ENCODE results near the gene ENO2.

ENO2 gene

GRCh38 chr12:6923003-6923732, 8.8 kb downstream of the ENO2 start:
- Histone ChIP-seq H3K27me3 (ENCODE audit: control insufficient read depth in 5 of 5, insufficient read depth in 4 of 5, low read length in 5 of 5) (peaks cover 0 to 4% (median 0%) of the 10 kb centered on the region in 5 donors), H3K4me1 (ENCODE audit: control insufficient read depth in 5 of 5, insufficient read depth in 5 of 5, low read length in 5 of 5) (peaks cover 9 to 51% (median 37%) of the 10 kb centered on the region in 5 donors), H3K9me3 (ENCODE audit: control insufficient read depth in 5 of 5, low read length in 5 of 5) (no peaks in the 10 kb centered on the region), H3K9ac (ENCODE audit: low read length in 5 of 5) (no peak overlapping the region), H3K36me3 (ENCODE audit: control insufficient read depth in 5 of 5, insufficient read depth in 5 of 5, low read length in 5 of 5) (peaks cover 0 to 5% (median 0%) of the 10 kb centered on the region in 5 donors), H3K27ac (ENCODE audit: low read depth, low read length) (no peak overlapping the region), H3K4me3 (ENCODE audit: low read depth in 1 of 5, low read length in 5 of 5) (peak overlapping the region in 2 of 5 donors; percentile 22 to 36)

DNA sequence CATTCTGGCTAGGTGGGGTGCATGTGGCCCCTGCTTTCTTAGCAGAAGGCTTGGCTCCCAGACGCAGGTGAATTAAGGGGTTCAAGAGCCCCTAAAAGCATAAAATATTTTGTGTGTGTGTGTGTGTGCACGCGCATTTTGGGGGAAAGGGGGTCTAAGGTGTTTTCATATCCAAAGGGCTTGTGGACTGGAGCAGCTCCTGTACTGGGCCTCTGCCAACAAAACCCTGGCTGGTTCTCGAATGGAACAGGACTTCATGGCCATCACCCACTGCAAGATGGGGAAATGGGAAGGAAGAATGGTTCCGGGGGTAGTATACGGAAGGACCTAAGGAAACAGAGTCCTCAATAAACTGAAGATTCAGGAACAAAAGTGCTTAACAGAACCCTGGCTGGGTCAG, 9.5 kb downstream of the ENO2 start:
- Histone ChIP-seq H3K27ac (ENCODE audit: low read depth, low read length) (no peak overlapping the region), H3K9ac (ENCODE audit: low read length in 5 of 5) (no peak overlapping the region), H3K4me3 (ENCODE audit: low read depth in 1 of 5, low read length in 5 of 5) (no peak overlapping the region), H3K27me3 (ENCODE audit: control insufficient read depth in 5 of 5, insufficient read depth in 4 of 5, low read length in 5 of 5) (peaks cover 0 to 4% (median 0%) of the 10 kb centered on the region in 5 donors), H3K4me1 (ENCODE audit: control insufficient read depth in 5 of 5, insufficient read depth in 5 of 5, low read length in 5 of 5) (peaks cover 9 to 56% (median 41%) of the 10 kb centered on the region in 5 donors), H3K9me3 (ENCODE audit: control insufficient read depth in 5 of 5, low read length in 5 of 5) (no peaks in the 10 kb centered on the region), H3K36me3 (ENCODE audit: control insufficient read depth in 5 of 5, insufficient read depth in 5 of 5, low read length in 5 of 5) (peaks cover 0 to 5% (median 0%) of the 10 kb centered on the region in 5 donors)

DNA sequence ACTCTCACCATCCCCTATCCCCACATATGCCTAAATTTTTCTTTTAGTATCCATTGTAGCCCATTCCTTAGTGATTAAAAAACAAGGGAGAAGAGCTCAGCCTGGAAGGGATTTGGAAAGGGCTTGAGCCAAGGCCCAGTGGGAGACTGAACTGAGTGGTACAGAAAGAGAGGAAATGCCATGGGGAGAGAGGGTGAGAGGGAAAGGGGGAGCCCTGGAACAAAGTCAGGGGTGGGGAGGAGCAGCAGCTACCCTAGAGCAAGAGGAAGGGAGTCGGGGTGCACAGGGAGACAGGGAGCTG, 10.8 kb downstream of the ENO2 start:
- H3K27ac ChIP-seq (ENCODE audit: low read depth, low read length): peak overlapping the region; percentile 96
- peak overlapping the region in 4 of 5 donors; percentile 7 to 92 (median 68) for H3K9ac ChIP-seq (ENCODE audit: low read length in 5 of 5)
- peaks cover 0 to 3% (median 0%) of the 10 kb centered on the region in 5 donors for H3K36me3 ChIP-seq (ENCODE audit: control insufficient read depth in 5 of 5, insufficient read depth in 5 of 5, low read length in 5 of 5)
- no peaks in the 10 kb centered on the region for H3K9me3 ChIP-seq (ENCODE audit: control insufficient read depth in 5 of 5, low read length in 5 of 5)
- peak overlapping the region in 3 of 5 donors; percentile 5 to 56 (median 26) for H3K4me3 ChIP-seq (ENCODE audit: low read depth in 1 of 5, low read length in 5 of 5)
- peaks cover 14 to 69% (median 54%) of the 10 kb centered on the region in 5 donors for H3K4me1 ChIP-seq (ENCODE audit: control insufficient read depth in 5 of 5, insufficient read depth in 5 of 5, low read length in 5 of 5)
- peaks cover 0 to 4% (median 0%) of the 10 kb centered on the region in 5 donors for H3K27me3 ChIP-seq (ENCODE audit: control insufficient read depth in 5 of 5, insufficient read depth in 4 of 5, low read length in 5 of 5)

DNA sequence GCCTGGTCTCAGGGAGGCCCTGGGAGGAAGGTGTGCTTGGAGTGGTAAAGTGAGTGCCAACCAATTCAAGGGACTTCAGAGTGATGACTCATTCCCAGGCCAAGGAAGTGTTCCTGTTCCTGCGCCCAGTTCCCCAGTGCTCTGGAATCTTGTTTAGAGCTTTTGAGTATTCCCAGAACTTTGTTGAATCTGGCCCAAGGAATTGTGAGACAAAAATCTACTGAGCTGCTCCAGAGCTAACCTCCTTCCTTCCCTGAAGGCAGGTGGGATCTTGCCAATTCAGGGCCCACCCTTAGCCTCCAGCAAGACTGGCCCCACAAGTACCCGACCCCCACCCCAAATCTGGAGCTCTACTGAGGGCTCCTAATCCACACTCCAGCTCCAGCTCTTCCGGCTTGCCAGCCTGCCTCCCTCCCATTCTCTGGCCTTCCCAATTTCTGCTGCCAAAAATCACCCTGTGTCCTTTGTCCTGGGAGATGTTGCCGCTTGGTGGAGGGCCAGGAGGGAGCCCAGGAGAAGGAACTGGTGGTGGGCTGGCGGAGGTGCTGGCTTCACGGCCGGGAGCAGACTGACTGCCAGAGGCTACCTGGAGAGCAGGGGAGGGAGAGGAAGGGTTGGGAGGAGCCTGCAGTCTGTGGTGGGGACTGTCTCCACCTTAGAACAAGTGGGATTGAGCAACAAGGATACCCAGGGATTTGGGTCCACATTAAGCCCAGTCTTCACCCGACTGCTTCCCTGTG, 11.3 kb downstream of the ENO2 start:
- H3K4me1 ChIP-seq (ENCODE audit: control insufficient read depth in 5 of 5, insufficient read depth in 5 of 5, low read length in 5 of 5): peaks cover 14 to 72% (median 58%) of the 10 kb centered on the region in 5 donors
- no peaks in the 10 kb centered on the region for H3K9me3 ChIP-seq (ENCODE audit: control insufficient read depth in 5 of 5, low read length in 5 of 5)
- peaks cover 0 to 4% (median 0%) of the 10 kb centered on the region in 5 donors for H3K27me3 ChIP-seq (ENCODE audit: control insufficient read depth in 5 of 5, insufficient read depth in 4 of 5, low read length in 5 of 5)
- peak overlapping the region; percentile 7 to 77 (median 56) for H3K4me3 ChIP-seq (ENCODE audit: low read depth in 1 of 5, low read length in 5 of 5)
- peak overlapping the region; percentile 96 for H3K27ac ChIP-seq (ENCODE audit: low read depth, low read length)
- peaks cover 0 to 3% (median 0%) of the 10 kb centered on the region in 5 donors for H3K36me3 ChIP-seq (ENCODE audit: control insufficient read depth in 5 of 5, insufficient read depth in 5 of 5, low read length in 5 of 5)
- peak overlapping the region; percentile 7 to 92 (median 66) for H3K9ac ChIP-seq (ENCODE audit: low read length in 5 of 5)

- peak within 1 kb of the TSS; percentile 77 to 96 (median 86) for H3K4me3 ChIP-seq (ENCODE audit: low read depth in 1 of 5, low read length in 5 of 5)
- peak within 1 kb of the TSS; percentile 99 for H3K27ac ChIP-seq (ENCODE audit: low read depth, low read length)
- no peaks in the 10 kb centered on the region for H3K36me3 ChIP-seq (ENCODE audit: control insufficient read depth in 5 of 5, insufficient read depth in 5 of 5, low read length in 5 of 5)
- peaks cover 14 to 78% (median 70%) of the 10 kb centered on the region in 5 donors for H3K4me1 ChIP-seq (ENCODE audit: control insufficient read depth in 5 of 5, insufficient read depth in 5 of 5, low read length in 5 of 5)
- no peaks in the 10 kb centered on the region for H3K9me3 ChIP-seq (ENCODE audit: control insufficient read depth in 5 of 5, low read length in 5 of 5)
- peaks cover 0 to under 1% (median 0%) of the 10 kb centered on the region in 5 donors for H3K27me3 ChIP-seq (ENCODE audit: control insufficient read depth in 5 of 5, insufficient read depth in 4 of 5, low read length in 5 of 5)
- H3K9ac ChIP-seq (ENCODE audit: low read length in 5 of 5): peak within 1 kb of the TSS; percentile 82 to 99 (median 96)
These were observed 13.1 kb downstream of the ENO2 start, which contains the start of gene ATN1 for GRCh38 chr12:6927379-6928021. Gene ATN1 (plus strand): TSS chr12:6927959. CDS start chr12:6934002, 6,043 bp downstream.

DNA sequence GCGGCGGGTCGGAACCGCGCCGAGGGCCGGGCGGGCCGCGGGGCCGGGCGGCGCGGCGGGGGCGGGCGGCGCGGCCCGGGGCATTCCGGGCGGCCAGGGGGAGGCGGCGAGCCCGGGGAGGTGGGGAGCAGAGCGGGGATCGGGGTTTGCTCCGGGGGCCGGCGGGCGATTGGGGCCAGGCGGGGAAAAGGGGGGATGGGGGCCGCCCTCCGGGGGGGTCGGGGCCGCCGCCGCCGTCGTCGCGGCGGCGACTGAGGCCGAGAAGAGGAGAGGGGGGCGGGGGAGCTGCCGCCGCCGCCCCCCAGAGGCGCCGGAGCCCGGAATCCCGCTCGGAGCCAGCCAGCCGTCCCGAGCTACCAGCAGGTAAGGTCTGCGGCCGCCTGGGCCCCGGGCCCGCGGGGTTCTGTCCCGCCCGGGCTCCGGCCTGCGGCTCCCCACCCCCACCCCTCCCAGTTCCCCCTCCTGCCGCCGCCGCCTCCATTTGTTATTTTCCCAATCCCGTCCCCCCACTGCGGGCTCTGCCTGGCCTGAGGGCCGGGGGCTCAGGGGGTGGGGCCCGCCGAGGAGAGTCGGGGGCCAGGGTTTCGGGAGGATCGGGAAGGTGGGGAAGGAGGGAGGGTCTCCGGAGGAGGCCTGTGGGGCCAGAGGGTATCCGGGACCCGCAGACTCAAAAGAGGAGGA, 13.8 kb downstream of the ENO2 start:
- H3K4me3 ChIP-seq (ENCODE audit: low read depth in 1 of 5, low read length in 5 of 5): peak overlapping the region; percentile 77 to 96 (median 86)
- H3K4me1 ChIP-seq (ENCODE audit: control insufficient read depth in 5 of 5, insufficient read depth in 5 of 5, low read length in 5 of 5): peaks cover 14 to 80% (median 73%) of the 10 kb centered on the region in 5 donors
- peaks cover 0 to 4% (median 0%) of the 10 kb centered on the region in 5 donors for H3K36me3 ChIP-seq (ENCODE audit: control insufficient read depth in 5 of 5, insufficient read depth in 5 of 5, low read length in 5 of 5)
- no peaks in the 10 kb centered on the region for H3K27me3 ChIP-seq (ENCODE audit: control insufficient read depth in 5 of 5, insufficient read depth in 4 of 5, low read length in 5 of 5)
- no peaks in the 10 kb centered on the region for H3K9me3 ChIP-seq (ENCODE audit: control insufficient read depth in 5 of 5, low read length in 5 of 5)
- peak overlapping the region; percentile 82 to 99 (median 96) for H3K9ac ChIP-seq (ENCODE audit: low read length in 5 of 5)
- peak overlapping the region; percentile 99 for H3K27ac ChIP-seq (ENCODE audit: low read depth, low read length)

GRCh38 chr12:6928703-6929407, 14.5 kb downstream of the ENO2 start:
- Histone ChIP-seq H3K4me1 (ENCODE audit: control insufficient read depth in 5 of 5, insufficient read depth in 5 of 5, low read length in 5 of 5) (peaks cover 19 to 80% (median 74%) of the 10 kb centered on the region in 5 donors), H3K4me3 (ENCODE audit: low read depth in 1 of 5, low read length in 5 of 5) (peak overlapping the region; percentile 72 to 96 (median 86)), H3K36me3 (ENCODE audit: control insufficient read depth in 5 of 5, insufficient read depth in 5 of 5, low read length in 5 of 5) (peaks cover 0 to 11% (median 4%) of the 10 kb centered on the region in 5 donors), H3K27me3 (ENCODE audit: control insufficient read depth in 5 of 5, insufficient read depth in 4 of 5, low read length in 5 of 5) (no peaks in the 10 kb centered on the region), H3K27ac (ENCODE audit: low read depth, low read length) (peak overlapping the region; percentile 99), H3K9me3 (ENCODE audit: control insufficient read depth in 5 of 5, low read length in 5 of 5) (no peaks in the 10 kb centered on the region), H3K9ac (ENCODE audit: low read length in 5 of 5) (peak overlapping the region; percentile 82 to 99 (median 96))

DNA sequence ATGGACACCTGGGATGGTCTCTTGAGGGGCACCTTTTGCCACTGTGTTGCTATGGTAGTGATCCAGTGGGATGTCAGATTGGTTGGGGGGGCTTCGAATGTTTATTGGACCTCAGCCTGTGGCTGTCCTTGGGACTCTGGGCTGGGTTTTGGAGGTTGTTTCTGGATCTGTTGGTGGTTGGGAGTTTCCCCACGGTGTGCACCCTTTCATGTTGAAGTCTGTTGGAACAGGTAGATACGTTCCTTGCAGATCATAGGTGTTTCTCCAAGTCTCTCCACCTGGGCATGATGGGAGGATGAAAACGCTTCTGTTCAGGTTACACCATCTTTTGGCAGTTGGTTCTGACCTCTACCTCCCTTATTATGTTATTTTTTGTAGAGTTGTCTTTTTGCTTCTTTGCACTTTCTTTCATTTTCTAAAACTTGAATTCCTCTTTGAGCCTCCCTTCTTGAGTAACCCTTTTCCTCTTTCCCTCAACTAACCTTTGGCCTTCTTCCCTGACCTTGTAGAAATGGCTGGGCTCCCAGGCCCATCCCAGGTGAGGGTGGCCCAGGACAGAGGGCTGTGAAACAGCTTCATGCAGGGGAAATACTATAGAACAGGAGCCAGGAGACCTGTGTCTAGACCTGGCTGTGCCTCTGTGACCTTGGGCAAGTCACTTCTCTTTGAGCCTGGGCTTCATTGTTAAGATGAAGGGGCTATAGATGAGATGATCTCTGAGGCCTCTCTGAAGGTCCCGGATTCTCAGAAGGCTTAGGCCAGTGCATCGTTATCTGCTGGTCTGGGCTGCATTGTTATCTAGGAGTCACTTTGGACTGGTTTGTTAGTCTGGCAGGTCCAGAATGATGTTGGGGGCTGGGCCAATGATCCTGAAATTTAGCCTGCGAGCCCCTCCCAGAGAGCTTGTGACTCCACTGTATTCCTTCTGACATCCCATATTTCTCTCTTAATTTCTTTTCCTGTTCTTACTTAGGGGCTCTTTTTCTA, 15.4 kb downstream of the ENO2 start:
- Histone ChIP-seq H3K9me3 (ENCODE audit: control insufficient read depth in 5 of 5, low read length in 5 of 5) (no peaks in the 10 kb centered on the region), H3K27ac (ENCODE audit: low read depth, low read length) (peak overlapping the region; percentile 99), H3K9ac (ENCODE audit: low read length in 5 of 5) (peak overlapping the region; percentile 82 to 99 (median 96)), H3K4me3 (ENCODE audit: low read depth in 1 of 5, low read length in 5 of 5) (peak overlapping the region; percentile 72 to 96 (median 86)), H3K36me3 (ENCODE audit: control insufficient read depth in 5 of 5, insufficient read depth in 5 of 5, low read length in 5 of 5) (peaks cover 0 to 20% (median 12%) of the 10 kb centered on the region in 5 donors), H3K27me3 (ENCODE audit: control insufficient read depth in 5 of 5, insufficient read depth in 4 of 5, low read length in 5 of 5) (no peaks in the 10 kb centered on the region), H3K4me1 (ENCODE audit: control insufficient read depth in 5 of 5, insufficient read depth in 5 of 5, low read length in 5 of 5) (peaks cover 15 to 79% (median 74%) of the 10 kb centered on the region in 5 donors)
